ENCODE results near the gene MAGI1. TPM values are rescaled to one million over a fixed set of nuclear protein-coding genes. Genes with fewer than 3 reads are reported as not detected.

The MAGI1 gene
- total RNA-seq, 1 donor from 2014 or later = 5.0 TPM

DNA sequence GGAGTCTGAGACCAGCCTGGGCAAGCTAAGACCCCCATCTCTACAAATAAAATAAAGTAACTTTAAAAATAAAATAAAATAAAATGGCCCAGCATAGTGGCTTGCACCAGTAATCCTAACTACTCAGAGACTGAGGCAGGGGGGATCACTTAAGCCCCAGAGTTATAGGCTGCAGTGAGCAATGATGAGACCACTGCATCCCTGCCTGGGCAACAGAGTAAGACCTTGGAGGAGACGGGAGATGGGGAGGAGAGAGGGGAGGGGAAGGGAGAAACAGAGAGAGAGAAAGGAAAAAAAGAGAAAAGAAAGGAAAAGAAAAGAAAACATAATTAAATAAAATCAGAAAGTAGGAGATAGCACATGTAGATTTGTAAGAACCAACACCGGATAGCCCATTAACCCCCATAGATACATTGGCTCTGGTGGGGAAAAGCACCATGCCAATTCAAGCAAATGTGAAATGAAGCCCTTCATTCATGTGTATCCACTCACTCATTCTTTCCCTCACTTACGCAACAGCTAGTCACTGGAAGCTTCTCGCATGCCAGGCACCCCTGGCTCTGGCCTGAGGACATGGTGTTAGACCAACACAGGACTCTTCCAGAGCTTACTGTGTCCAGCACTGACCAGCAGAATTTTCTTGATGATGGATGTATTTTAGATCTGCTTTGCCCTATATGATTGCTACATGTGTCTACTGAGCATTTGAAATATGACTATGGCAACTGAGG lies 183.2 kb downstream of the MAGI1 start:
- FAIRE-seq = peak; percentile 66
- DNase-seq (ENCODE audit: low read depth) = peak; percentile 35

DNA sequence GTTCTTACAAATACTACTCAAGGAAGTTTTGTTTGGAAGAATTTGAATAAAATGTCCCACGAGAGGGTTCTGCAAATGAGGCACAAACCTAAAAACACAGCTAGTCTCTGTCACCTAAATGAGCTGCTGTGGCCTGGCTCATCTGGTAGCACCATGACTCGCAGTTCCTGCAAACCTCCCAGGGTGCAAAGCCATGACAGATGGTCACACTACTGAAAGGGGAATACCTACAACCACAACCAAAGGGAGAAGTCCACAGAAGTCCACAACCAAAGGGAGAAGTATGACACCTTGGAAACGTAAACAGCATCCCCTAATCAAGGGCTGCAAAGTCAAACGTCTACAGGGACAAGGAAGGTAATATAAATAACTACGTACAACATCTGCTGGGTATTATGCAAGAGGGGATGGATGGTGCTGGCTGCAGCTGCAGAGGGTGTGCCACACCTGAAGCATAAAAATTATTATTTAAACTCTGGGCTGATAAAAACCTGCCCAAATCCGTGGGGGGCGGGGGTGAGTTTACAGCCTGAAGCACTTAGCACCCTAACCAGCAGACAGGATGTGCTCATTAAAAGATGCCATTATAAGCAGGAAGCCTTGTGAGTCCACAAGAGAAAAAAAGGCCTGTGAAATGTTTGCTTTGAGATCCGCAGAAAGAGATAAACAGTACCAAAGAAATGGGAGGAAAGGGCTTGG lies 184.0 kb downstream of the MAGI1 start:
- DNase-seq (ENCODE audit: low read depth) (peak; percentile 25), FAIRE-seq (no peak)

More for the DNA sequence above, 183.2 kb downstream of the MAGI1 start:
- Histone ChIP-seq H3K27me3 (ENCODE audit: control insufficient read depth, insufficient read depth, low read length) (no peaks in the 10 kb centered on the region), H3K4me3 (ENCODE audit: low read depth, low read length) (no peak overlapping the region), H3K36me3 (ENCODE audit: control insufficient read depth, insufficient read depth, low read length) (no peaks in the 10 kb centered on the region)
- TF ChIP-seq, protein P1, sequence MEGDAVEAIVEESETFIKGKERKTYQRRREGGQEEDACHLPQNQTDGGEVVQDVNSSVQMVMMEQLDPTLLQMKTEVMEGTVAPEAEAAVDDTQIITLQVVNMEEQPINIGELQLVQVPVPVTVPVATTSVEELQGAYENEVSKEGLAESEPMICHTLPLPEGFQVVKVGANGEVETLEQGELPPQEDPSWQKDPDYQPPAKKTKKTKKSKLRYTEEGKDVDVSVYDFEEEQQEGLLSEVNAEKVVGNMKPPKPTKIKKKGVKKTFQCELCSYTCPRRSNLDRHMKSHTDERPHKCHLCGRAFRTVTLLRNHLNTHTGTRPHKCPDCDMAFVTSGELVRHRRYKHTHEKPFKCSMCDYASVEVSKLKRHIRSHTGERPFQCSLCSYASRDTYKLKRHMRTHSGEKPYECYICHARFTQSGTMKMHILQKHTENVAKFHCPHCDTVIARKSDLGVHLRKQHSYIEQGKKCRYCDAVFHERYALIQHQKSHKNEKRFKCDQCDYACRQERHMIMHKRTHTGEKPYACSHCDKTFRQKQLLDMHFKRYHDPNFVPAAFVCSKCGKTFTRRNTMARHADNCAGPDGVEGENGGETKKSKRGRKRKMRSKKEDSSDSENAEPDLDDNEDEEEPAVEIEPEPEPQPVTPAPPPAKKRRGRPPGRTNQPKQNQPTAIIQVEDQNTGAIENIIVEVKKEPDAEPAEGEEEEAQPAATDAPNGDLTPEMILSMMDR (IDR thresholded peaks at IDR 0.05; ENCODE audit: insufficient read depth, low read length, severe bottlenecking) = no peak

DNA sequence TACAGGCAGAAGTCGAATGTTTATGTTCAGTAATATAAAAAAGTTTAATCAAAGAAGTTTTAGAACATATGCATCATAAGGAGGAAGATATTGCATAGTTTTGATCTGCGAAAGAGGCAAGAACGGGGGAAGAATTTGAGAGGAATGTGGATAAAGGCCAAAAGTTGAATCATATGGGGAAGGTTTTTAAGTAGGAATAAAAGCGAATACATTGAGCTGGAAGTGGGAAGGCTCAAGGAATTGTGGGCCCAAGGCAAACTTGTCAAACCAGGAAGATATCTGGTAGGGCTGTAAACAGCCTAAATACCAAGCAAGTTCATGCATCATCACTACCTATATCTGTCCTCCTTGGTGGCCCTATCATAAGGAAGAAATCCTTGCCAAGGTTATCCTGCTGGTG lies 186.9 kb downstream of the MAGI1 start:
- DNase-seq (ENCODE audit: low read depth) = peak; percentile 72
- TF ChIP-seq, protein P1 (IDR thresholded peaks at IDR 0.05; ENCODE audit: insufficient read depth, low read length, severe bottlenecking) = no peak
- Histone ChIP-seq H3K4me3 (ENCODE audit: low read depth, low read length) (no peak overlapping the region), H3K36me3 (ENCODE audit: control insufficient read depth, insufficient read depth, low read length) (no peaks in the 10 kb centered on the region), H3K27me3 (ENCODE audit: control insufficient read depth, insufficient read depth, low read length) (no peaks in the 10 kb centered on the region)
- no peak for FAIRE-seq

More for the DNA sequence above, 184.0 kb downstream of the MAGI1 start:
- Histone ChIP-seq H3K36me3 (ENCODE audit: control insufficient read depth, insufficient read depth, low read length) (no peaks in the 10 kb centered on the region), H3K27me3 (ENCODE audit: control insufficient read depth, insufficient read depth, low read length) (no peaks in the 10 kb centered on the region), H3K4me3 (ENCODE audit: low read depth, low read length) (no peak overlapping the region)
- TF ChIP-seq, protein P1 (IDR thresholded peaks at IDR 0.05; ENCODE audit: insufficient read depth, low read length, severe bottlenecking) = no peak

DNA sequence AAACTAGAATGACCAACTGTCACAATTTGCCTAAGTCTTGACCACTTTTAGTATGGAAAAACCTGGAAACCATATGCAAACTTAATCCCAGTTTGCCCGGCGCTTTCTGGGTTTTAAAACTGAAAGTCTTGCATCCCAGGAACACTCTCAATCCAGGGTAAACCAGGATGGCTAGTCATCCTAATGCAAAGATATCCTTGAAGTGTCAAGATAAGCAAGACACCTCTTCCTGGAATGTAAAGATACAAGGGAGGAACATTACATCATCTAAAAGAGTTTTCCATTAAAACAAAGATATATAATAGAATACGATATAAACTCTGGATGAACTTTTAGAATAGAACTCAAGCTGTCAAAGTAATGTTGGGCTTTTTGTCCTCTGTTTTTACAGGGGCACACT lies 188.5 kb downstream of the MAGI1 start:
- no peak for FAIRE-seq
- no peak for DNase-seq (ENCODE audit: low read depth)
- TF ChIP-seq, protein P1 (IDR thresholded peaks at IDR 0.05; ENCODE audit: insufficient read depth, low read length, severe bottlenecking) = no peak
- H3K36me3 ChIP-seq (ENCODE audit: control insufficient read depth, insufficient read depth, low read length) = no peaks in the 10 kb centered on the region
- H3K4me3 ChIP-seq (ENCODE audit: low read depth, low read length) = no peak overlapping the region
- no peaks in the 10 kb centered on the region for H3K27me3 ChIP-seq (ENCODE audit: control insufficient read depth, insufficient read depth, low read length)

DNA sequence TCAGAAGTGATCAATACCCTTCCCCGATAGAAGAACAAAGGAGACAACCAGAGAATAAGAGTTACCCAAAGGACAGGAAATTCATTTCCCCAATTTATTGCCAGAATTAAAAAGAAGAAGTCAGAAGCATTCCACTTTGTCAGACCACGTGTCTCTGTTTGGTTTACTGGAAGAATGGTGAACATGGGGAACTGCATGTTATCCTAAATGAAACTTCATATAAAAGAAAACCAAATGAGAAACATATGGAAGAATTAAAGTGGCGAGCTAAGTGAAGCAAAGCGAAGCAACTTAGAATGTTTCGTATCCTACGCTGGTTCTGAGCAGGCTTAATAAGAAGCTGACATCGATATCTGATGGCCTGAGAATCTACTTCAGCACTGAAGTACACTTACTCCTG lies 190.7 kb downstream of the MAGI1 start:
- DNase-seq (ENCODE audit: low read depth) (no peak), FAIRE-seq (no peak)
- Histone ChIP-seq H3K36me3 (ENCODE audit: control insufficient read depth, insufficient read depth, low read length) (no peaks in the 10 kb centered on the region), H3K27me3 (ENCODE audit: control insufficient read depth, insufficient read depth, low read length) (no peaks in the 10 kb centered on the region), H3K4me3 (ENCODE audit: low read depth, low read length) (no peak overlapping the region)
- TF ChIP-seq, protein P1 (IDR thresholded peaks at IDR 0.05; ENCODE audit: insufficient read depth, low read length, severe bottlenecking) = no peak

All from bronchial epithelial cell (primary cell).